HCT116 (cell line): ENCODE measurements around the gene CDCA4. TPM values are rescaled to one million over a fixed set of nuclear protein-coding genes. Genes with fewer than 3 reads are reported as not detected.
A peak's percentile ranks its signal among the peaks of the same experiment; 100 is the strongest.

Experiments
- ATAC-seq: fragments of 200-7000 bp; cut with Tn5 transposase; 2 replicates; pipeline ENCODE4 v1.9.1; 2020; ENCODE audit warnings: mild to moderate bottlenecking, moderate library complexity
- BruUV-seq: library from RNA; stranded (reverse); fragments of 400-500 nt; replicated peaks from 2 replicates; lab custom pipeline; 2021; lab: Mats Ljungman, UMichigan
- CTCF ChIA-PET: fragments of 300-600 bp; sonication (Branson Sonifier 250); formaldehyde crosslinking; loops from one replicate; lab custom pipeline; 2021; ENCODE audit warnings: antibody characterized with exemption; lab: Charles Lee
- POLR2A ChIA-PET: fragments of 300-600, 350-600 bp; sonication (Branson Sonifier 250); formaldehyde crosslinking; loops from one replicate; lab custom pipeline; 2021; ENCODE audit warnings: antibody characterized with exemption; lab: Charles Lee
- RAD21 ChIA-PET, 2 experiments: fragments of 300-600 bp; sonication (Branson Sonifier 250); formaldehyde crosslinking; loops; one replicate each; lab custom pipeline; 2023; ENCODE audit warnings: low total read pairs in 2 of 2; ENCODE audit not compliant: uncharacterized antibody in 2 of 2, unreplicated experiment in 2 of 2, low non-redundant PET in 1 of 2; lab: Charles Lee
- DNase-seq: peaks from one replicate; pipeline ENCODE4 v3.0.0-alpha.2; 2010; ENCODE audit warnings: low read depth, low spot score
- H2AFZ ChIP-seq: fragments of 200-600 bp; shearing (Covaris generic), sonication (generic); 2 replicates; pipeline ENCODE4 v1.6.1; 2017; ENCODE audit warnings: low read depth, mixed run types, mixed read lengths, antibody characterized with exemption, low read length; ENCODE audit not compliant: poor library complexity, severe bottlenecking
- H3K27ac ChIP-seq: 2 replicates; pipeline ENCODE4 v1.5.1; 2012; ENCODE audit warnings: low read depth, low read length
- H3K27me3 ChIP-seq: fragments of 200-600 bp; sonication (generic); 2 replicates; pipeline ENCODE4 v1.6.1; 2016; ENCODE audit warnings: mixed run types, low read length, mixed read lengths; ENCODE audit not compliant: insufficient read depth
- H3K36me3 ChIP-seq, 2 experiments: fragments of 200-500 bp in 1 of 2; fragments of 200-600 bp in 1 of 2; sonication (Bioruptor generic) in 1 of 2; sonication (generic) in 1 of 2; 2 replicates each; pipeline versions ENCODE4 v1.5.1 to v1.6.1; 2014 to 2016; ENCODE audit warnings: low read length in 2 of 2, inconsistent platforms in 1 of 2, mixed read lengths in 1 of 2, mixed run types in 1 of 2; ENCODE audit not compliant: insufficient read depth in 2 of 2, control insufficient read depth in 1 of 2
- H3K4me1 ChIP-seq, 2 experiments: fragments of 200-600 bp in 1 of 2; sonication (generic) in 1 of 2; 2 replicates each; pipeline versions ENCODE4 v1.5.1 to v1.6.1; 2012 to 2017; ENCODE audit warnings: low read length in 2 of 2, inconsistent platforms in 1 of 2, mild to moderate bottlenecking in 1 of 2, mixed read lengths in 1 of 2, mixed run types in 1 of 2, moderate library complexity in 1 of 2; ENCODE audit not compliant: insufficient read depth in 2 of 2, control insufficient read depth in 1 of 2
- H3K4me2 ChIP-seq: fragments of 200-600 bp; sonication (generic); 2 replicates; pipeline ENCODE4 v1.6.1; 2017; ENCODE audit warnings: mixed run types, low read length, mixed read lengths
- H3K4me3 ChIP-seq, 2 experiments: fragments of 200-600 bp in 1 of 2; sonication (generic) in 1 of 2; replicated peaks in 1 of 2; 2 replicates each; pipeline ENCODE4 v1.5.1; 2011 to 2016; ENCODE audit warnings: low read length in 2 of 2, control low read depth in 1 of 2, low read depth in 1 of 2, mild to moderate bottlenecking in 1 of 2, mixed read lengths in 1 of 2, mixed run types in 1 of 2
- H3K79me2 ChIP-seq: fragments of 200-600 bp; sonication (generic); 2 replicates; pipeline ENCODE4 v1.6.1; 2017; ENCODE audit warnings: mild to moderate bottlenecking, mixed run types, low read length, moderate library complexity, mixed read lengths; ENCODE audit not compliant: insufficient read depth
- H3K9ac ChIP-seq: fragments of 200-600 bp; sonication (generic); 2 replicates; pipeline ENCODE4 v1.6.1; 2016; ENCODE audit warnings: low read length, mixed read lengths
- H3K9me2 ChIP-seq: fragments of 200-600 bp; sonication (generic), shearing (Covaris generic); 2 replicates; pipeline ENCODE4 v1.6.1; 2017; ENCODE audit warnings: mixed run types, mild to moderate bottlenecking, moderate library complexity; ENCODE audit not compliant: insufficient read depth
- H3K9me3 ChIP-seq, 2 experiments: fragments of 200-500 bp in 1 of 2; fragments of 200-600 bp in 1 of 2; sonication (Bioruptor generic) in 1 of 2; sonication (generic) in 1 of 2; 2 replicates each; pipeline ENCODE4 v1.6.1; 2014 to 2017; ENCODE audit warnings: low read length in 2 of 2, mixed read lengths in 2 of 2, inconsistent platforms in 1 of 2, low read depth in 1 of 2, mild to moderate bottlenecking in 1 of 2, mixed run types in 1 of 2, moderate library complexity in 1 of 2; ENCODE audit not compliant: control insufficient read depth in 1 of 2, insufficient read depth in 1 of 2
- H4K20me1 ChIP-seq: fragments of 200-600 bp; sonication (generic), shearing (Covaris generic); 2 replicates; pipeline ENCODE4 v1.6.1; 2017; ENCODE audit warnings: mixed run types, mild to moderate bottlenecking, moderate library complexity; ENCODE audit not compliant: insufficient read depth
- ATF3 ChIP-seq: IDR thresholded peaks from 2 replicates; pipeline ENCODE4 v1.6.1; 2012
- CEBPB ChIP-seq: IDR thresholded peaks from 2 replicates; pipeline ENCODE4 v1.6.1; 2012; ENCODE audit warnings: low read depth
- ELF1 ChIP-seq: IDR thresholded peaks from 2 replicates; pipeline ENCODE4 v1.6.1; 2012; ENCODE audit warnings: low read depth, borderline replicate concordance
- EZH2 ChIP-seq: fragments of 200-600 bp; sonication (generic); IDR thresholded peaks from 2 replicates; pipeline ENCODE4 v1.6.1; 2017; ENCODE audit warnings: antibody characterized with exemption, mixed run types
- FOSL1 ChIP-seq: IDR thresholded peaks from 2 replicates; pipeline ENCODE4 v1.6.1; 2012; ENCODE audit warnings: low read depth
- MAX ChIP-seq: IDR thresholded peaks from 2 replicates; pipeline ENCODE4 v1.6.1; 2012
- POLR2AphosphoS5 ChIP-seq: IDR thresholded peaks from 2 replicates; pipeline ENCODE4 v1.6.1; 2011; ENCODE audit warnings: mild to moderate bottlenecking, low read depth, low read length, moderate library complexity
- RAD21 ChIP-seq: IDR thresholded peaks from 2 replicates; pipeline ENCODE4 v1.6.1; 2012; ENCODE audit warnings: low read depth, mild to moderate bottlenecking
- SP1 ChIP-seq: IDR thresholded peaks from 2 replicates; pipeline ENCODE4 v1.6.1; 2012; ENCODE audit warnings: low read depth
- SRF ChIP-seq: IDR thresholded peaks from 2 replicates; pipeline ENCODE4 v1.6.1; 2012; ENCODE audit warnings: low read depth
- TCF7L2 ChIP-seq: IDR thresholded peaks from 2 replicates; pipeline ENCODE4 v1.7.0; 2011; ENCODE audit warnings: borderline replicate concordance, inconsistent platforms; ENCODE audit not compliant: insufficient read depth, insufficient read length; ENCODE audit errors: extremely low read depth
- YY1 ChIP-seq: IDR thresholded peaks from 2 replicates; pipeline ENCODE4 v1.6.1; 2011; ENCODE audit warnings: low read length, low read depth, moderate library complexity, mild to moderate bottlenecking; ENCODE audit not compliant: insufficient replicate concordance; ENCODE audit errors: extremely low read depth
- ZBTB33 ChIP-seq: IDR thresholded peaks from 2 replicates; pipeline ENCODE4 v1.6.1; 2011; ENCODE audit warnings: mild to moderate bottlenecking, low read length, moderate library complexity; ENCODE audit not compliant: insufficient replicate concordance; ENCODE audit errors: extremely low read depth
- ZFX ChIP-seq: fragments of 450-650 bp; IDR thresholded peaks from 2 replicates; pipeline ENCODE4 v1.6.1; 2017
- ZNF274 ChIP-seq: fragments of 200-500 bp; sonication (Bioruptor generic); IDR thresholded peaks from 2 replicates; pipeline ENCODE4 v1.6.1; 2014; ENCODE audit warnings: mild to moderate bottlenecking, low read depth, low read length, inconsistent platforms
- intact Hi-C: fragments of 100-400 bp; cut with micrococcal nuclease; formaldehyde crosslinking; loops from 2 replicates; pipeline ENCODE4 v1.10.0; 2022
- total RNA-seq: library from RNA; stranded (reverse); gene quantifications from one replicate; pipeline ENCODE4 v1.2.1, GENCODE V29; 2021; ENCODE audit not compliant: unreplicated experiment

Gene CDCA4
- total RNA-seq, 1 experiment from 2014 or later, result 62.4 TPM

- H3K9me2 ChIP-seq, result no peaks in the 10 kb centered on the region
- peak overlapping the region; percentile 61 to 68 for H3K4me3 ChIP-seq
- DNase-seq (no peak), ATAC-seq (no peak)
- no peaks in the 10 kb centered on the region for H3K79me2 ChIP-seq
- ChIA-PET CTCF (interaction anchor here (0.9 kb wide), 1 partner anchor 35 kb away, joined by 3 read pairs; no protein-coding TSS in a partner anchor), RAD21 (no interaction called here), POLR2A (no interaction called here)
- no peaks in the 10 kb centered on the region for H4K20me1 ChIP-seq
- intact Hi-C loops, result no loop called here
- peak overlapping the region; percentile 90 for H3K4me2 ChIP-seq
- peak overlapping the region; percentile 98 for H3K27ac ChIP-seq
- H3K9ac ChIP-seq, result peak overlapping the region; percentile 80
- no peaks in the 10 kb centered on the region; a peak in 1 of 4 replicates for H3K36me3 ChIP-seq
- peaks cover 55 to 75% of the 10 kb centered on the region in 2 experiments for H3K4me1 ChIP-seq
- no peaks in the 10 kb centered on the region for H3K9me3 ChIP-seq
- no peak for TF ChIP-seq SRF
- TF ChIP-seq SP1, result no peak
- no peak for TF ChIP-seq YY1
- no peak for TF ChIP-seq ATF3
- TF ChIP-seq POLR2AphosphoS5, result peak; percentile 31; the same call in 1 of the 2 replicates
- H3K27me3 ChIP-seq, result no peaks in the 10 kb centered on the region
- BruUV-seq, result no TSS peak
- no peak overlapping the region for H2AFZ ChIP-seq
Measured at GRCh38 chr14:104968541-104969401, 52.1 kb downstream of the CDCA4 start.

GRCh38 chr14:104968153-104968527, 52.7 kb downstream of the CDCA4 start:
- intact Hi-C loops, result no loop called here
- Histone ChIP-seq H3K9ac (peak overlapping the region; percentile 80), H3K4me2 (peak overlapping the region; percentile 90), H3K4me1 (peaks cover 55 to 68% of the 10 kb centered on the region in 2 experiments), H4K20me1 (no peaks in the 10 kb centered on the region), H3K27me3 (no peaks in the 10 kb centered on the region), H3K9me3 (no peaks in the 10 kb centered on the region), H3K4me3 (peak overlapping the region; percentile 42 to 56), H2AFZ (no peak overlapping the region), H3K36me3 (no peaks in the 10 kb centered on the region; a peak in 1 of 4 replicates), H3K79me2 (no peaks in the 10 kb centered on the region), H3K27ac (peak overlapping the region; percentile 98), H3K9me2 (no peaks in the 10 kb centered on the region)
- CTCF ChIA-PET, result interaction anchor here (1.1 to 1.3 kb wide), 2 partner anchors 68 to 77 kb away, joined by 3 read pairs; no protein-coding TSS in a partner anchor
- BruUV-seq, result no TSS peak
- POLR2A ChIA-PET, result no interaction called here
- DNase-seq, result no peak
- RAD21 ChIA-PET, result no interaction called here
- peak; percentile 29 for ATAC-seq
- TF ChIP-seq ZFX, result no peak
- no peak for TF ChIP-seq ATF3
- no peak for TF ChIP-seq CEBPB
- TF ChIP-seq YY1, result no peak
- no peak; the same call in 1 of the 2 replicates for TF ChIP-seq POLR2AphosphoS5
- TF ChIP-seq FOSL1, result no peak
- no peak for TF ChIP-seq EZH2
- TF ChIP-seq ZBTB33, result no peak
- TF ChIP-seq TCF7L2, result no peak
- TF ChIP-seq MAX, result no peak
- no peak for TF ChIP-seq ZNF274
- TF ChIP-seq ELF1, result no peak
- TF ChIP-seq RAD21, result no peak
